ENCODE data around the gene SLC1A7.

Gene SLC1A7

DNA sequence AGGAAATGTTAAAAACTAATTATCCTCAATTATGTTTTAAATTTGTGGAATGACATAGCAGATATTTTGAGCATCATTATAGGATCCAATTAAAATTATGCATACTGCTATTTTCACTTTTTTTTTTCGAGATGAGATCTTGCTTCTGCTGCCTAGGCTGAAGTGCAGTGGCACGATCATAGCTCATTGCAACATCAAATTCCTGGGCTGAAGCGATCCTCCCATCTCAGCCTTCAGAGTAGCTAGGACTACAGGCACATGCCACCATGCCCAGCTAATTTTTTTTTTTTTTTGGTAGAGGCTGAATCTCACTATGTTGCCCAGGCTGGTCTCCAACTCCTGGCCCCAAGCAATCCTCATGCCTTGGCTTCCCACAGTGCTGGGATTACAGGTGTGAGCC, 11.3 kb upstream of the SLC1A7 start:
- H3K4me3 ChIP-seq (ENCODE audit: low read depth, low read length) = no peak overlapping the region
- TF ChIP-seq CTCF (IDR thresholded peaks at IDR 0.05; ENCODE audit: control insufficient read depth, extremely low read depth, insufficient read depth) = no peak
- DNase-seq (ENCODE audit: low read depth) = no peak

DNA sequence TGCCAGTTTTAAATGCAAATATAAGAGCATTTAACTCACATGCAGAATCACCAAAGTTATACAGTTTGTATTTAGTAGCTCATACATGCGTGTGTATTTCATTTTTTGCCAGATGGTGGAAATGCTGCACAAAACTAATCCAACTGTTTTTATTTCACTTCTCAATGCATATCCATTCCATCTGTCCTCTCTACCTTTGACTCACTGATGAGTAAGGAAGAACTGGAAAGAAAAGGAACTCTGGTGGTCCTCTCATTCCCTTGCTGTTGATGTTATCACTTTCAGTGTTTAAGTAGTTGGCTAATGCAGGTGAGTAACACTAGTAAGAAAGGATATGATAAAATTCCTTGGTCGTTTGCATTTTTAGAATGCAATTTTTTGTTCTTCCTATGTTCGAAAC, 5.7 kb upstream of the SLC1A7 start:
- DNase-seq (ENCODE audit: low read depth) = no peak
- TF ChIP-seq CTCF (IDR thresholded peaks at IDR 0.05; ENCODE audit: control insufficient read depth, extremely low read depth, insufficient read depth) = no peak
- H3K4me3 ChIP-seq (ENCODE audit: low read depth, low read length) = no peak overlapping the region

- TF ChIP-seq CTCF (IDR thresholded peaks at IDR 0.05; ENCODE audit: control insufficient read depth, extremely low read depth, insufficient read depth) = no peak
- DNase-seq (ENCODE audit: low read depth) = no peak
- no peak overlapping the region for H3K4me3 ChIP-seq (ENCODE audit: low read depth, low read length)
Measured at GRCh38 chr1:53147174-53147573, 4.7 kb upstream of the SLC1A7 start.

DNA sequence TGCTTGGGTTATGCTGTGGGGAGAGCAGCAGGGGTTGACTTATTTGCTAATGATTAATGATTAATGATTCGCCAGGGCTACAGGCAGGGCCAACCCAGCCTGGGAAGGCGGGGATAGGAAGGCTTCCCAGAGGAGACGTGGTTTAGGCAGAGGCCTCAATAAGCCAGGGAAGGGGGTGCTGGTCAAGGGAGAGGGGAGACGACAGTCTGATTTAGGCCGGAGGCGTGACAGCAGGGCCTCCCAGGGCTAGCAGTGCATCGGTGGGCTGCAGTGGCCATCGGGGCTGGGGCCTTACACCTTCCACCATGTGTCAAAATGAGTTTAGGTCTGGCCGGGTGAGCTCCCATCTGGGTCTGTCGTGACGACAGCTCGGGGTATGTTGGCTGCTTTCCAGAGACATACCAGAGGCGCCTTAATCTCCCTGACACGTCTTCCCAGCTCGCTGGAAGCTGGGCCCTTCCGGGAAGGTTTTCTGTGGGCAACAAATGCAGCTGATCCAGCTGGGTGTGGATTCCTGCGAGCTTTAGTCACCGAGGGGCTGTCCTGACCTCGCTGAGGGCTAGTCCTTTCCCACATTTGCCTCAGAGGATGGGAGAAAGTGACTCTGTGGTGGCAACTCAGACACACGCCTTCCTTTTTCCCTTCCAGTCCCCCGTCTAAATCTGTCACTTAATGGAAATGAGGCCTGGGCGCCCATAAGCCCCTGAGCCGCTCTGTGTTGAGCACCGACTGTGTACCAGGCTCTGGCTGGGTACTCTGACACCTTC, 3.7 kb upstream of the SLC1A7 start:
- H3K4me3 ChIP-seq (ENCODE audit: low read depth, low read length) = no peak overlapping the region
- TF ChIP-seq CTCF (IDR thresholded peaks at IDR 0.05; ENCODE audit: control insufficient read depth, extremely low read depth, insufficient read depth) = no peak
- no peak for DNase-seq (ENCODE audit: low read depth)

DNA sequence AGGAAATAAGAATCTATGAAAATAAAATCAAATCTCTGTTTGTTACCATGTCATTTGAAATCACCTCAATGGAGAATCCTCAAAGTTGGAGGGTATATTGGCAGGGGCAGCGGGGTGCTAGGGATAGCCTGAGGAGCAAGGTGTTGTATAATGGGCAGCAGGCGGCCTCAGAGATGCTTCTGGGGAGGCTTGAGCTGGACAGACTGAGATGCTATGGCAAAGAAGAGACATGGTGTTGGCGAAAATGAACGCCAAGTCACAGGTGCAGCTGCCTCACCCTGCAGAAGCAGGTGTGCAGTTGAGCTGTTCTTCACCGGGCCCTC, 3.1 kb upstream of the SLC1A7 start:
- no peak overlapping the region for H3K4me3 ChIP-seq (ENCODE audit: low read depth, low read length)
- DNase-seq (ENCODE audit: low read depth) = no peak
- no peak for TF ChIP-seq CTCF (IDR thresholded peaks at IDR 0.05; ENCODE audit: control insufficient read depth, extremely low read depth, insufficient read depth)

DNA sequence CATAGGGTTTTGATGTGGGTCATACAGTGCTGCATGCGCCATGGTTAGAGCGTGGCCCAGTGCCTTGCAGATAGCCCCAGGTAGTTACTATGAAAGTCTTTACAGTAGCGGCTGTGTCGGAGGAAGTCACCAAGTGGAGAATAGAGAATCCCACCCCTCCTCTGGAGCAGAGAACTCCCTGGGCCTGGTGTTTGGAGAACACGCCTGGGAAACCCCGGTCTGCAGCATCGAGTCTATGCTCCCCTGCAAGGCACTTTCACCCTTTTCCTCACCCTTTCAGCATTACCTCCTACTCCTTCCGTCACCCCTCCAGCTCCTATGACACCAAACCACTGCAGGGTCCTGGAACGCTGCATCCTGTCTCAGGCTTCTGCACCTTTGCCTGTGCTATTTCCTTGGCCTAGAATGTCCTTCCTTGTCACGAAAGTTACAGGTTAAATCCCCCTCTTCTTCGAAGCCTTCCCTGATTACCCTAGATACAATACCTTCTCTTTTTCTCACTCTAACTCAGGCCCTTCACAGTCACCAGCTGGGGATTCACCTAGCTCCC, 2.7 kb upstream of the SLC1A7 start:
- DNase-seq (ENCODE audit: low read depth) = no peak
- TF ChIP-seq CTCF (IDR thresholded peaks at IDR 0.05; ENCODE audit: control insufficient read depth, extremely low read depth, insufficient read depth) = no peak
- H3K4me3 ChIP-seq (ENCODE audit: low read depth, low read length) = no peak overlapping the region

DNA sequence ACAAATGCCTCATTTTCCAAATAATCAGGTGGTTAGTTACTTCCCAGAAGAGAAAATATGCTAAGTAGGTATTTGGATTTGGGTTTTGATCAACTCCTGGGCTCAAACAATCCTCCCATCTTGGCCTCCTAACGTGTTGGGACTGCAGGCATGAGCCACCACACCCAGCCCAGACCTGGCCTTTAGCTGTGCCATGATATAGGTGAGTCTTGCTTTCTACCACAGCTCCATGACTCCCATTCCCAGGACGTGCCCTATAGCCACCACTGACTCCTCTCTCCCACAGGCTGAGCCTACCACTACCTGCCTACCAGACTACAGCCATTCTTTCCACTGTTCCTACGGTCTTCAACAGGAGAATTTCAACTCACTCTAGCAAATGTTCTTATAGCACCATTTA, 1.8 kb upstream of the SLC1A7 start:
- no peak overlapping the region for H3K4me3 ChIP-seq (ENCODE audit: low read depth, low read length)
- DNase-seq (ENCODE audit: low read depth) = no peak
- TF ChIP-seq CTCF (IDR thresholded peaks at IDR 0.05; ENCODE audit: control insufficient read depth, extremely low read depth, insufficient read depth) = no peak

Measured in LNCaP clone FGC (cell line).